HEK293 (cell line): Measurements from ENCODE around the gene CFAP99.

Source experiments
- ZBTB17 ChIP-seq: fragments of 450-650 bp; formaldehyde crosslinking; IDR thresholded peaks from 2 replicates; pipeline ENCODE4 v1.5.1; 2016; ENCODE audit warnings: missing biosample characterization, missing genetic modification characterization
- ZNF174 ChIP-seq: fragments of 450-650 bp; formaldehyde crosslinking; IDR thresholded peaks from 2 replicates; pipeline ENCODE4 v1.5.0; 2017; ENCODE audit warnings: missing biosample characterization, mild to moderate bottlenecking, missing genetic modification characterization
- ZNF501 ChIP-seq: fragments of 450-650 bp; formaldehyde crosslinking; IDR thresholded peaks from 2 replicates; pipeline ENCODE4 v1.5.1; 2016; ENCODE audit warnings: missing biosample characterization, missing genetic modification characterization
- TF ChIP-seq, protein P1 (sequence below): fragments of 450-650 bp; formaldehyde crosslinking; IDR thresholded peaks from 2 replicates; pipeline ENCODE4 v1.5.1; 2016; ENCODE audit warnings: missing biosample characterization, missing genetic modification characterization
- TF ChIP-seq, protein P2 (sequence below): fragments of 450-650 bp; formaldehyde crosslinking; IDR thresholded peaks from 2 replicates; pipeline ENCODE4 v1.5.1; 2016; ENCODE audit warnings: missing biosample characterization, missing genetic modification characterization
- TF ChIP-seq, protein P3 (sequence below): fragments of 450-650 bp; formaldehyde crosslinking; IDR thresholded peaks from 2 replicates; pipeline ENCODE4 v1.5.1; 2016; ENCODE audit warnings: missing biosample characterization, missing genetic modification characterization
- TF ChIP-seq, protein P4 (sequence below): fragments of 450-650 bp; formaldehyde crosslinking; IDR thresholded peaks from 2 replicates; pipeline ENCODE4 v1.5.1; 2017; ENCODE audit warnings: missing biosample characterization, missing genetic modification characterization
- TF ChIP-seq, protein P5 (sequence below): fragments of 450-650 bp; formaldehyde crosslinking; IDR thresholded peaks from 2 replicates; pipeline ENCODE4 v1.5.1; 2017; ENCODE audit warnings: missing biosample characterization, mild to moderate bottlenecking, missing genetic modification characterization, moderate library complexity

DNA sequence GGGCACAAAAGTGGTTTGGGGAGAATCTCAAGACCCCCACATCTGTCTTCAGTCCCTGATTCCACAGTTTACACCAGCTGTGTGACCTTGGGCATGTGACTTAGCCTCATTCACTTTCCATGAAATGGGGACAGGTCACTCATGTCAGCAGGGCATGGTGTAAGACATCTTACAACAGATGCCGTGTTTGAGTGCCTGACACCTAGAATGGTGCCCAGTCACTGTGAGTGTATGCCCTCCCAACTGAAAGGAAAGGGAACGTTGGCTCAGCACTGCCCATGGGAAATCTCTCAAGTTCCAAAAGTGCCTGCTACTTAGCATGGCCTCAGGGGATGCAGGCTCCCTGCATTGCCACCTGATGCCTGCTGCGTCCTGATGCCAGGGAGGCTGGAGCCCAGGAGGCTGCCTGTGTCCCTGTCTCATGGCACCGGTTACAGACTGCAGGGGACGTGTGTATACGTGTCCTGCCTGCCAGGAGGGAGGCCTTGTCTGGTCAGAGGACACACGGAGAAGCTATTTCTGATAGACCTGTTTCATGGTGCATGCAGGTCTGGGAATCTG is 82.4 kb downstream of the CFAP99 start:
- TF ChIP-seq, protein P1, sequence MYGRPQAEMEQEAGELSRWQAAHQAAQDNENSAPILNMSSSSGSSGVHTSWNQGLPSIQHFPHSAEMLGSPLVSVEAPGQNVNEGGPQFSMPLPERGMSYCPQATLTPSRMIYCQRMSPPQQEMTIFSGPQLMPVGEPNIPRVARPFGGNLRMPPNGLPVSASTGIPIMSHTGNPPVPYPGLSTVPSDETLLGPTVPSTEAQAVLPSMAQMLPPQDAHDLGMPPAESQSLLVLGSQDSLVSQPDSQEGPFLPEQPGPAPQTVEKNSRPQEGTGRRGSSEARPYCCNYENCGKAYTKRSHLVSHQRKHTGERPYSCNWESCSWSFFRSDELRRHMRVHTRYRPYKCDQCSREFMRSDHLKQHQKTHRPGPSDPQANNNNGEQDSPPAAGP (tag by site-specific recombination): no peak
- TF ChIP-seq, protein P2, sequence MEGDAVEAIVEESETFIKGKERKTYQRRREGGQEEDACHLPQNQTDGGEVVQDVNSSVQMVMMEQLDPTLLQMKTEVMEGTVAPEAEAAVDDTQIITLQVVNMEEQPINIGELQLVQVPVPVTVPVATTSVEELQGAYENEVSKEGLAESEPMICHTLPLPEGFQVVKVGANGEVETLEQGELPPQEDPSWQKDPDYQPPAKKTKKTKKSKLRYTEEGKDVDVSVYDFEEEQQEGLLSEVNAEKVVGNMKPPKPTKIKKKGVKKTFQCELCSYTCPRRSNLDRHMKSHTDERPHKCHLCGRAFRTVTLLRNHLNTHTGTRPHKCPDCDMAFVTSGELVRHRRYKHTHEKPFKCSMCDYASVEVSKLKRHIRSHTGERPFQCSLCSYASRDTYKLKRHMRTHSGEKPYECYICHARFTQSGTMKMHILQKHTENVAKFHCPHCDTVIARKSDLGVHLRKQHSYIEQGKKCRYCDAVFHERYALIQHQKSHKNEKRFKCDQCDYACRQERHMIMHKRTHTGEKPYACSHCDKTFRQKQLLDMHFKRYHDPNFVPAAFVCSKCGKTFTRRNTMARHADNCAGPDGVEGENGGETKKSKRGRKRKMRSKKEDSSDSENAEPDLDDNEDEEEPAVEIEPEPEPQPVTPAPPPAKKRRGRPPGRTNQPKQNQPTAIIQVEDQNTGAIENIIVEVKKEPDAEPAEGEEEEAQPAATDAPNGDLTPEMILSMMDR (tag by site-specific recombination): no peak
- no peak for TF ChIP-seq ZNF174 (tag by site-specific recombination)
- TF ChIP-seq, protein P3, sequence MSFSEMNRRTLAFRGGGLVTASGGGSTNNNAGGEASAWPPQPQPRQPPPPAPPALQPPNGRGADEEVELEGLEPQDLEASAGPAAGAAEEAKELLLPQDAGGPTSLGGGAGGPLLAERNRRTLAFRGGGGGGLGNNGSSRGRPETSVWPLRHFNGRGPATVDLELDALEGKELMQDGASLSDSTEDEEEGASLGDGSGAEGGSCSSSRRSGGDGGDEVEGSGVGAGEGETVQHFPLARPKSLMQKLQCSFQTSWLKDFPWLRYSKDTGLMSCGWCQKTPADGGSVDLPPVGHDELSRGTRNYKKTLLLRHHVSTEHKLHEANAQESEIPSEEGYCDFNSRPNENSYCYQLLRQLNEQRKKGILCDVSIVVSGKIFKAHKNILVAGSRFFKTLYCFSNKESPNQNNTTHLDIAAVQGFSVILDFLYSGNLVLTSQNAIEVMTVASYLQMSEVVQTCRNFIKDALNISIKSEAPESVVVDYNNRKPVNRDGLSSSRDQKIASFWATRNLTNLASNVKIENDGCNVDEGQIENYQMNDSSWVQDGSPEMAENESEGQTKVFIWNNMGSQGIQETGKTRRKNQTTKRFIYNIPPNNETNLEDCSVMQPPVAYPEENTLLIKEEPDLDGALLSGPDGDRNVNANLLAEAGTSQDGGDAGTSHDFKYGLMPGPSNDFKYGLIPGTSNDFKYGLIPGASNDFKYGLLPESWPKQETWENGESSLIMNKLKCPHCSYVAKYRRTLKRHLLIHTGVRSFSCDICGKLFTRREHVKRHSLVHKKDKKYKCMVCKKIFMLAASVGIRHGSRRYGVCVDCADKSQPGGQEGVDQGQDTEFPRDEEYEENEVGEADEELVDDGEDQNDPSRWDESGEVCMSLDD (tag by site-specific recombination): no peak
- no peak for TF ChIP-seq ZNF501 (tag by site-specific recombination)
- TF ChIP-seq, protein P4, sequence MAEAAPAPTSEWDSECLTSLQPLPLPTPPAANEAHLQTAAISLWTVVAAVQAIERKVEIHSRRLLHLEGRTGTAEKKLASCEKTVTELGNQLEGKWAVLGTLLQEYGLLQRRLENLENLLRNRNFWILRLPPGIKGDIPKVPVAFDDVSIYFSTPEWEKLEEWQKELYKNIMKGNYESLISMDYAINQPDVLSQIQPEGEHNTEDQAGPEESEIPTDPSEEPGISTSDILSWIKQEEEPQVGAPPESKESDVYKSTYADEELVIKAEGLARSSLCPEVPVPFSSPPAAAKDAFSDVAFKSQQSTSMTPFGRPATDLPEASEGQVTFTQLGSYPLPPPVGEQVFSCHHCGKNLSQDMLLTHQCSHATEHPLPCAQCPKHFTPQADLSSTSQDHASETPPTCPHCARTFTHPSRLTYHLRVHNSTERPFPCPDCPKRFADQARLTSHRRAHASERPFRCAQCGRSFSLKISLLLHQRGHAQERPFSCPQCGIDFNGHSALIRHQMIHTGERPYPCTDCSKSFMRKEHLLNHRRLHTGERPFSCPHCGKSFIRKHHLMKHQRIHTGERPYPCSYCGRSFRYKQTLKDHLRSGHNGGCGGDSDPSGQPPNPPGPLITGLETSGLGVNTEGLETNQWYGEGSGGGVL: no peak
- TF ChIP-seq, protein P5, sequence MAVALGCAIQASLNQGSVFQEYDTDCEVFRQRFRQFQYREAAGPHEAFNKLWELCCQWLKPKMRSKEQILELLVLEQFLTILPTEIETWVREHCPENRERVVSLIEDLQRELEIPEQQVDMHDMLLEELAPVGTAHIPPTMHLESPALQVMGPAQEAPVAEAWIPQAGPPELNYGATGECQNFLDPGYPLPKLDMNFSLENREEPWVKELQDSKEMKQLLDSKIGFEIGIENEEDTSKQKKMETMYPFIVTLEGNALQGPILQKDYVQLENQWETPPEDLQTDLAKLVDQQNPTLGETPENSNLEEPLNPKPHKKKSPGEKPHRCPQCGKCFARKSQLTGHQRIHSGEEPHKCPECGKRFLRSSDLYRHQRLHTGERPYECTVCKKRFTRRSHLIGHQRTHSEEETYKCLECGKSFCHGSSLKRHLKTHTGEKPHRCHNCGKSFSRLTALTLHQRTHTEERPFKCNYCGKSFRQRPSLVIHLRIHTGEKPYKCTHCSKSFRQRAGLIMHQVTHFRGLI (tag by site-specific recombination): no peak
- TF ChIP-seq ZBTB17 (tag by site-specific recombination): no peak
